GM10266 (cell line): ENCODE measurements around the gene RTN4.

Experiments
- DNase-seq: peaks from one replicate; pipeline ENCODE4 v3.0.0; 2012; ENCODE audit errors: extremely low spot score
- CTCF ChIP-seq: IDR thresholded peaks from 2 replicates; pipeline ENCODE4 v1.5.1; 2012; ENCODE audit warnings: mild to moderate bottlenecking, low read depth; ENCODE audit not compliant: control insufficient read depth, insufficient read depth; ENCODE audit errors: missing control alignments

RTN4 gene

GRCh38 chr2:55033076-55033742 lies 17.0 kb downstream of the RTN4 start:
- peak; percentile 22 for DNase-seq
- no peak for TF ChIP-seq CTCF

- DNase-seq: no peak
Observed at GRCh38 chr2:55031505-55031904, 18.7 kb downstream of the RTN4 start.

GRCh38 chr2:55030766-55031165 lies 19.5 kb downstream of the RTN4 start:
- no peak for TF ChIP-seq CTCF
- DNase-seq: no peak

More at GRCh38 chr2:55031505-55031904, 18.7 kb downstream of the RTN4 start:
- no peak for TF ChIP-seq CTCF

DNA sequence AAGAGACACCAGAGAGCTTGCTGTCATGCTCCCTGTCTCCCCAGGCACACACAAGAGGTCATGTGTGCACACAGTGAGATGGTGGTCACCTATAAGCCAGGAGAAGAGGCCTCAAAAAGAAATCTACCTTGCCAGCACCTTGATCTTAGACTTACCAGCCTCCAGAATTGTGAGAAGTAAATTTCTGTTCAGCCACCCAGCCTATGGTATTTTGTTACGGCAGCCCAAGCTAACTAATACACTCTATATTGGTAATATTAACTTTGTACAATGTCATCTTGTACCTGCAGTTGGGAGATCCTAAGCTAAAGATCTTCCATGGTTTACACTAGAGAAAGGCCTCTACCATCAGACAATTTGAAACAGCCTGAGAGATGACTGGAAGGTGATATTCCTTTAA lies 21.2 kb downstream of the RTN4 start:
- DNase-seq: no peak
- no peak for TF ChIP-seq CTCF

DNA sequence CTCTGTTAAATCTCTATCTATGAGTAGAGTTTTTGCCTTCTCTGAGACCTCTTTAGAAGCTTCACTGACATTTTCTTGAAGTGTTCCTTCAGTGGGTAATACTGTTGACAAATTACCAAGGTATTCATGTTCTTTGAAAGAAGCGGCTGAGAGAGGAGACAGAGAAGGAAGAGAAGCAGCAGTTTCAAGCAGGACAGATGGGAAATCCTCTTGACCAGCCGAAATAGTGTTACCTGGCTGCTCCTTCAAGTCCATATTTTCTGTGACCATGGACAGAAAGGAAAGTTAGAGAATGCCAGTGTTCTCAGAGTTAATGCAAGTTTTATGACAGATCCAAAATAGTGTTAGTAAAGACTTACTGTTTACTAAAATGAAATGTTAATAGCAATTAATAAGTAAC lies 23.0 kb downstream of the RTN4 start:
- TF ChIP-seq CTCF: no peak
- DNase-seq: no peak

DNA sequence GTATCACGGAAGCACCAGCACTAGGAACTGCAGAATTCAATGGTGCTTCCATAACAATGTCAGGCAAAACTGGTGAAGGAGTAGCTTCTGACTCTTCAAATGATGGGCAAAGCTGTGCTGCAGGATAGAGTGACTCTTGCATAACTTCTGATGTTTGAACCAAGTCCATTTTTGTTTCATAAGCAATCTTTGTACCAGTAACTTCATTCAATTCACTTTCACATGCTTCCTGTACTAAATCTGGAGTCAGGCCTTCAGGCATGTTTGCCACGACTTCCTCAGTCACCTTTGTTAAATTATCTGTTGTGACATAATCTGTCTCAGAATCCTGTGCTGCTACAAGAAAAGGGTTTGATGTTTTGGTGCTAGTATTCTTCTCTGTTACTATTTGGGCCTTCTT lies 24.0 kb downstream of the RTN4 start:
- no peak for DNase-seq
- no peak for TF ChIP-seq CTCF

DNA sequence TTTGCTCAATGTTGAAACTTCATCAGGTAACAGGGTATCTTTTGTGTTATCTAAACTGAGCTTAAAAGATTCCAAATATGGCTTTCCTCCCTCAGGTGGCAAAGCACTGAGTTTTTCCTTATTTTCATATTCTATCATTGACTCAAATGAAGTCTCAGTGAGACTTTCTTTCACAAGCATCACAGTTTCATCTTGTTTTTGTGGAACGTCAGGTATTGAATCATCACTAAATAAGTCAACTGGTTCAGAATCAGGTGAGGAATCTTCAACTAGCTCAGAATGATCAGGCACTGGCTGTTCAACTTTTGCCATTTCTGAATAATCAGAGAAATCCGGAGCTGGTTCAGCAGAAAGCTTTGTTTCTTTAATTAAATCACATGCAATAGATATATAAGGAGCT lies 24.6 kb downstream of the RTN4 start:
- no peak for TF ChIP-seq CTCF
- no peak for DNase-seq
